ENCODE results near the gene ANKHD1.

Gene ANKHD1

DNA sequence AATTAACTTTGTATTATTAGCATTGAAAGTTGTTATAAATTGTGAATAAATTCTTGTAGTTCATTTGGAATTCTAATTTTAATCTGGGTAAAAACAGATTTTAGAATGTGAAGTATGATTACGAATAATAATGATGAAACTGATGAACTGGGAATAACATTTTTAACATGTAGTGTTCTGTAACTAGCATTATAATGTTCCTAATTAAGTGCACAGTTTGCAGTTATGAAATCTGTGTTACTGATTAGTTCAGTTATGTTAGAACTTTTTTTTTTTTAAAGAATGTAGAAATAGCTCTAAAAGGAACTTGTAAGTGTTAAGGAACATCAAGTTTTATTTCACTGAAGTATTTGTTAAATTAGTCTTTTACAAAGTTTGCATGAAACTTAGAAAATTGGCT, 97.0 kb downstream of the ANKHD1 start:
- H3K27me3 ChIP-seq (ENCODE audit: insufficient read depth, poor library complexity, severe bottlenecking): no peaks in the 10 kb centered on the region
- TF ChIP-seq, protein P1, sequence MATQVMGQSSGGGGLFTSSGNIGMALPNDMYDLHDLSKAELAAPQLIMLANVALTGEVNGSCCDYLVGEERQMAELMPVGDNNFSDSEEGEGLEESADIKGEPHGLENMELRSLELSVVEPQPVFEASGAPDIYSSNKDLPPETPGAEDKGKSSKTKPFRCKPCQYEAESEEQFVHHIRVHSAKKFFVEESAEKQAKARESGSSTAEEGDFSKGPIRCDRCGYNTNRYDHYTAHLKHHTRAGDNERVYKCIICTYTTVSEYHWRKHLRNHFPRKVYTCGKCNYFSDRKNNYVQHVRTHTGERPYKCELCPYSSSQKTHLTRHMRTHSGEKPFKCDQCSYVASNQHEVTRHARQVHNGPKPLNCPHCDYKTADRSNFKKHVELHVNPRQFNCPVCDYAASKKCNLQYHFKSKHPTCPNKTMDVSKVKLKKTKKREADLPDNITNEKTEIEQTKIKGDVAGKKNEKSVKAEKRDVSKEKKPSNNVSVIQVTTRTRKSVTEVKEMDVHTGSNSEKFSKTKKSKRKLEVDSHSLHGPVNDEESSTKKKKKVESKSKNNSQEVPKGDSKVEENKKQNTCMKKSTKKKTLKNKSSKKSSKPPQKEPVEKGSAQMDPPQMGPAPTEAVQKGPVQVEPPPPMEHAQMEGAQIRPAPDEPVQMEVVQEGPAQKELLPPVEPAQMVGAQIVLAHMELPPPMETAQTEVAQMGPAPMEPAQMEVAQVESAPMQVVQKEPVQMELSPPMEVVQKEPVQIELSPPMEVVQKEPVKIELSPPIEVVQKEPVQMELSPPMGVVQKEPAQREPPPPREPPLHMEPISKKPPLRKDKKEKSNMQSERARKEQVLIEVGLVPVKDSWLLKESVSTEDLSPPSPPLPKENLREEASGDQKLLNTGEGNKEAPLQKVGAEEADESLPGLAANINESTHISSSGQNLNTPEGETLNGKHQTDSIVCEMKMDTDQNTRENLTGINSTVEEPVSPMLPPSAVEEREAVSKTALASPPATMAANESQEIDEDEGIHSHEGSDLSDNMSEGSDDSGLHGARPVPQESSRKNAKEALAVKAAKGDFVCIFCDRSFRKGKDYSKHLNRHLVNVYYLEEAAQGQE (IDR thresholded peaks at IDR 0.05; ENCODE audit: insufficient replicate concordance, low read depth): no peak
- TF ChIP-seq SPI1 (IDR thresholded peaks at IDR 0.05; ENCODE audit: borderline replicate concordance, low read depth) (no peak), GABPA (IDR thresholded peaks at IDR 0.05; ENCODE audit: low read depth) (no peak), POLR2AphosphoS5 (IDR thresholded peaks at IDR 0.05; ENCODE audit: low read depth) (no peak)
- TF ChIP-seq, protein P2, sequence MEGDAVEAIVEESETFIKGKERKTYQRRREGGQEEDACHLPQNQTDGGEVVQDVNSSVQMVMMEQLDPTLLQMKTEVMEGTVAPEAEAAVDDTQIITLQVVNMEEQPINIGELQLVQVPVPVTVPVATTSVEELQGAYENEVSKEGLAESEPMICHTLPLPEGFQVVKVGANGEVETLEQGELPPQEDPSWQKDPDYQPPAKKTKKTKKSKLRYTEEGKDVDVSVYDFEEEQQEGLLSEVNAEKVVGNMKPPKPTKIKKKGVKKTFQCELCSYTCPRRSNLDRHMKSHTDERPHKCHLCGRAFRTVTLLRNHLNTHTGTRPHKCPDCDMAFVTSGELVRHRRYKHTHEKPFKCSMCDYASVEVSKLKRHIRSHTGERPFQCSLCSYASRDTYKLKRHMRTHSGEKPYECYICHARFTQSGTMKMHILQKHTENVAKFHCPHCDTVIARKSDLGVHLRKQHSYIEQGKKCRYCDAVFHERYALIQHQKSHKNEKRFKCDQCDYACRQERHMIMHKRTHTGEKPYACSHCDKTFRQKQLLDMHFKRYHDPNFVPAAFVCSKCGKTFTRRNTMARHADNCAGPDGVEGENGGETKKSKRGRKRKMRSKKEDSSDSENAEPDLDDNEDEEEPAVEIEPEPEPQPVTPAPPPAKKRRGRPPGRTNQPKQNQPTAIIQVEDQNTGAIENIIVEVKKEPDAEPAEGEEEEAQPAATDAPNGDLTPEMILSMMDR (IDR thresholded peaks at IDR 0.05; ENCODE audit: insufficient read depth, low read length): no peak
- no peak overlapping the region for H3K4me3 ChIP-seq (replicated peaks; ENCODE audit: insufficient read depth, low read length)
- H3K27ac ChIP-seq (replicated peaks): no peak overlapping the region
- no peak for DNase-seq (ENCODE audit: low read depth in 1 of 2, low spot score in 1 of 2)

DNA sequence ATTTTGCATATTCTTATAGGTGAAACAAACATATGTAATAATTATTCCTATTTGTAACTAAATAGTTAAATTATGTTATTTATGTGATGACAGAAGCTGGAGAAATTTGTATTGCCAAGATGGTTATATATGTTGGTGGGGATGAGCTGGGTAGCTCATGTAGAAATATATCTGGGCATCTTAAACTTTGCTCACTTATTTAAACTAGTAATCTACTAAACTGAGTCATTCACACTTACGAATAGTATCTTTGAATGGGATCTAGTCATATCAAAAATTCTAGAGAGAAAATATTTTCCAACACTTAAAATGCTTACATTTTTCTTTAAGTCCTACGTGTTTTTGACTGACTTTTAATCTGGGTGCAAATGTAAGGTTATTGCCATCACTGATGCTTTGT, 101.2 kb downstream of the ANKHD1 start:
- DNase-seq (ENCODE audit: low read depth in 1 of 2, low spot score in 1 of 2): no peak
- Histone ChIP-seq H3K27me3 (ENCODE audit: insufficient read depth, poor library complexity, severe bottlenecking) (no peaks in the 10 kb centered on the region), H3K27ac (replicated peaks) (no peak overlapping the region), H3K4me3 (replicated peaks; ENCODE audit: insufficient read depth, low read length) (no peak overlapping the region)
- TF ChIP-seq, protein P1 (IDR thresholded peaks at IDR 0.05; ENCODE audit: insufficient replicate concordance, low read depth): no peak
- TF ChIP-seq, protein P2 (IDR thresholded peaks at IDR 0.05; ENCODE audit: insufficient read depth, low read length): no peak
- no peak for TF ChIP-seq SPI1 (IDR thresholded peaks at IDR 0.05; ENCODE audit: borderline replicate concordance, low read depth)
- TF ChIP-seq GABPA (IDR thresholded peaks at IDR 0.05; ENCODE audit: low read depth): no peak
- TF ChIP-seq POLR2AphosphoS5 (IDR thresholded peaks at IDR 0.05; ENCODE audit: low read depth): no peak

DNA sequence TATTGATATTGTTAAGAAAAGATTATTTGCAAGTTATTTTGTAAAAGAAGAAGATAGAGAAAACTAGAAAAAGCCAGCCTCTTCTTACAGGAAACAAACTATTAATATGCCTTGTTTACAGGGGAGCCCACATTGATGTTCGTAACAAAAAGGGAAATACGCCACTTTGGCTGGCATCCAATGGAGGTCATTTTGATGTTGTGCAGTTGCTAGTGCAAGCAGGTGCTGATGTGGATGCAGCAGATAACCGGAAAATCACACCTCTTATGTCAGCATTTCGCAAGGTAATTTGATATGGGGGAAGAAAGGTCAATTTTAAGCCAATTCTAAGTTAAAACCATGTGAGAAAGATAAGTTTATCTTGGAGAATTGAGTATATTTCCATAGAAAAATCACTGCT, 108.3 kb downstream of the ANKHD1 start:
- no peak for DNase-seq (ENCODE audit: low read depth in 1 of 2, low spot score in 1 of 2)
- H3K4me3 ChIP-seq (replicated peaks; ENCODE audit: insufficient read depth, low read length): no peak overlapping the region
- no peak overlapping the region for H3K27ac ChIP-seq (replicated peaks)
- H3K27me3 ChIP-seq (ENCODE audit: insufficient read depth, poor library complexity, severe bottlenecking): no peaks in the 10 kb centered on the region
- TF ChIP-seq POLR2AphosphoS5 (IDR thresholded peaks at IDR 0.05; ENCODE audit: low read depth) (no peak), GABPA (IDR thresholded peaks at IDR 0.05; ENCODE audit: low read depth) (no peak)
- TF ChIP-seq, protein P1 (IDR thresholded peaks at IDR 0.05; ENCODE audit: insufficient replicate concordance, low read depth): no peak
- TF ChIP-seq, protein P2 (IDR thresholded peaks at IDR 0.05; ENCODE audit: insufficient read depth, low read length): no peak
